HG03045 (cell line): Measurements from ENCODE around the gene PARVA.

Experiments used
- ATAC-seq: cut with Tn5 transposase; IDR thresholded peaks from one replicate; pipeline ENCODE4 v1.9.1; 2021; ENCODE audit warnings: mild to moderate bottlenecking, moderate library complexity; ENCODE audit not compliant: unreplicated experiment

The PARVA gene

DNA sequence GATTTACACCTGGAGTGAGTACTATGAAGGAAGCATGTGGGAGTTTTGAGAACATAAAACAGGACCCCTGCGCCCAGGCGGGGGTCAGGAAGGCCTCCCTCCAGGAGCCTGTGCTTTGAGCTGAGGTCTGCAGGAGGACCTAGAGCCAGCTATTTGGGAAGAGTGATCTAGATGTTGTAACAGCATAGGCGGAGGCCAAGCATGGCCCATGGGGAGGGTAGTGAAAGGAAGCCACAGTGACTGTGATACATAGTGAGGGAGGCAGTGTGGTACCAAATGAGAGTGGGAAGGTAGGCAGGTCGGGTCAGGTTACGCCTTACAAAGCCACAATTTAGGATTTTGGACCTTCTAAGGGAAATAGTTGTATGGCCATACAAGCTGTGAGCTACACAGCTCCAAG is 147.5 kb downstream of the PARVA start:
- no peak for ATAC-seq

DNA sequence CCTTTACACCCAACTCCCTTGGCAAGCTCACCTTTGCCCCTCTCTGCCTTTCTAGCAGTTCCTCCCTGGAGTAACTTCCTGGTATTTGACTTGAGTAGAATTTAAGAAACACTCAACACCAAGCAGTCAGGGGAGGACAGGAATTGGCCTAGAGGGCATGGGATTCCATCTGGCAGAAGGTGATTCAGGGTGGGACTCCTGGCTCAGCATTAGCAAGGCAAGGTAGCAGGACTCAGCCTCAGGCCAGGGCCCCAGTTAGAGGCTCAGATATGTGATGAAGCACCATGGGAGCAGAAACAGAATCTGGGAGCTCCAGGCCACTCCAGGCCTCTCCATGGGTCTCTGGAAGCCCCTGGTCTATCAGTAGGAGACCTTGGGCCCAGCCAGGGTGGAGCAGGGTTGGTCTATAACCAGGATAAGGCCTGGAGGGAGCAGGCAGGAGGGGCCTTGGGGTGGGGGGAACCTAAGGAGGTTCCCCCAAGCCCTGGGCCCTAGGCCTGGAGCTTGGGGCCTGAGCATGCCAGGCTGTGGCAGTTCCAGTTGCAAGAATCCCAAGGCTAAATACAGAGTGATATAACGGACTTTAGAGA is 148.2 kb downstream of the PARVA start:
- ATAC-seq, result no peak

DNA sequence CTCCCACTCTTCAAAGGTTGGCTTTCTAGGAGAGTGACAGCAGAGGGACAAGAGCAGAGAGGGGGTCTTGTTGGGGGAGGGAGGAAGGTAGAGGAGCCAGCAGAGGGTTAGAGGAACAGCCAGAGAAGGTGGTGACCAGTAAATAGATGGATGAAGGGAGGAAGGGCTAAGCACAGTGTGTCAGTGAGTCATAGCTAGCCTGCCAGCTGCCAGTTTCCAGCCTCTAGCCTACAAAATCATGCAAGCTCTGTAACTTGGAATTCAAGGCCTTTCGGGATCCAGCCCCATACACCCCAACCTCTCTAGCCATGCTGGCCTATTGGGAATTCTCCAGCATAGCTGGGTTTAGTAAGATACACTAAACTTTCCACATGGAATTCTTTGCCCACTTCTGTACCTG is 149.4 kb downstream of the PARVA start:
- ATAC-seq, result no peak

DNA sequence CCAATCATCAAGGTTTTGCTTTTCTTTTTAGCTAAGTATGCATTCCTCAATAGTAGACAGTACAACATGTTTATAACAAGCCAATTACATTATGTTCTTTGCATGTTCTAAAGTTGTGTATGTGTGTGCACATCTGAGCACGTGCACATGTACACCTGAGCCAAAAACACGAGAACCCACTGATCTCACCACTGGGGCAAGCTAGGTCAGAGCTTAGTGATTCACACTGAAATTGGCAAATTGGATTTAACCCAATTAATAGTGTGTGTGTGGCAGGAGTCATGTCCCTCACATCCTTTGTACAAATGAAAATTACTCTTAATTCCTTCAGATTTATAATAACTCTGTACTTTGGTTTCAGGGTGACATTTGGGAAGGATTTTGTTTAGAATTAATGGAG is 151.1 kb downstream of the PARVA start:
- ATAC-seq, result no peak

DNA sequence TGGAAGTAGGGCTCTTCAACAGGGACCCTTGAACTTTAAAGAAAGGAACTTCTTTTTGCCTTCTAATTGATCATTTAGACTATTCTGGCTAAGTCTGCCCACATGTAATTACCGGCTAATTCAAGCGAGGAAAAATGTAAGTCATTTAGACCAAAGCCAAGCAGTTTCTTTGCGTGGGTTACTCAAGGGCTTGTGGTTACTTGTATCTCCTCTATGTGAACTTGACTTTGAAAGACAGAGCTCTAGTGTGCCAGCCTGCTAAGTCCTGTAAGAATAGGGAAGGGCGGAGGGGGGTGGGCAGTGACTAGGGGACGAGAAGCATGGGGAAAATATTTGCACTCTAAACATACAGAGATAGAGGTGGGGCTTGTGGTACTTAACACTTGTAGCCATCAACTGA is 151.7 kb downstream of the PARVA start:
- no peak for ATAC-seq

DNA sequence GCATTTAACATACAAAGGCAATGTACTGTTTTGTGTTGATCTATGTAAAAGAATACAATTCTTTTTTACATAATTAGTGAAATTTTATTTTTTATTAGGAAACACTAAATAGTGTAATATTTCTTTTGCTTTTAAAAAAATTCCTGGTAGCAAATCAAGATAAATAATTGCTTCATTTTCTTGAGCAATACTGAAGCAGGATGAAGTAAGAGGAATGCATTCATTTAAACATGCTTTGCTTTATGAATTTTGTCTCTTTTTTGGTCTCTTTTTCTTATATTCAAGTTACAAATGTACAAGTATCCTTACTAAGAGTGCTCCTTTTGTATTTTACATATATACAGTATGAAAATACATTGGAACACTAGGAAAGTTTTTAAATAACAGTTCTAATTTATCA is 152.4 kb downstream of the PARVA start:
- ATAC-seq, result no peak

DNA sequence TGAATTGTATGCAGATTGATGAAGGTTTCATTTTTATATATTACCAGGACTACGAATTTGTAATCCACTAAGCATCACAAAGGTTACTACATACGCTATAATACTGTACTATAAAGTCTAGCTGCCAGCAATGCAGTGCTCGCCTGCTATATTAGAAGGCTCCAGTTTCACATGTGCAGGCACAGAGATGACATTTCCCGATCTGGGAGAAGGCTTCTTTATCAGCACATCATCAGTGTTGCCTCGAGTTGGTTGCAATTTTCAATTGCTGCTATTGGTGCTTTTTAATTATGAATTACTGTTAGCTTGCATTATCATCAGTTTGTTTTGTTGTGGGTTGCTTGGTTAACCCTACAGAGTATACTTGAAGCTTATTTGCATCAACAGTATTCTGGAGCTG is 153.6 kb downstream of the PARVA start:
- no peak for ATAC-seq

DNA sequence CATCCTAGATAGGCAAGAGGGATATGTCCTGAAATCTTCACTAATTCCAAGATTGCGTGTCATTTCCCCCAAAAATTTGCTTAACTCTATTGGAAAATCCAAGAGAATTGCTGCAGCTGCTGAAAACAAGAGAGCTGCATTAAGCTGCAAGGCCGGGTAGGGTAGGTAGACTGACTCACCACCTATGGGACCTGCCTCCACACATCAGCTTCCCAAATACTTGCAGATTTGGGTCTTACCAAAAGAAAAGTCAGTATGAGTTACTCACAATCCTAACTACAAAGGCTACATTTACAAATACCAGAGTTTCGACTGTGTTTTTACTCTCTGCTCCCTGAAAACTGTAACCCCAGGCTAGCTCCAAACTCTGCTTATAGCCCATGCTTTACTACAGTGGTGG is 154.3 kb downstream of the PARVA start:
- no peak for ATAC-seq

DNA sequence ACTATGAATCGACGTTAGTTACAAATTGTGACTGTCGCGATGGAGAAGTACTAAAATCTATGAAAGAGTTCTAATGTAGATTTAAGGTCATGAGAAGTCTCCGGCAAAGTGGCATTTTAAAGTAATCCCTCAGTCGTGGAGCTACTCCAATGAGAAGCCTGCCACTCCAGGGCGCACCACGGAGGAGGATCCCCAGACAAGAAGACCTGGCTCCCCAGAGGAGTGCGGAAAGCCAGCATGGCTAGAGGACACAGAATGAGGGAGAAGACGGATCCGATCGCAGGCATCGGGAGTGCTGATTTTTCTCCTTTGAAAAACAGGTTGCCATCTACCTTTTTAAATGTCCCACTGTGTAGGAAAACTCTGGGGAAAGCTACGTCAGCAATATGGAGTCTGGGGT is 155.2 kb downstream of the PARVA start:
- no peak for ATAC-seq

DNA sequence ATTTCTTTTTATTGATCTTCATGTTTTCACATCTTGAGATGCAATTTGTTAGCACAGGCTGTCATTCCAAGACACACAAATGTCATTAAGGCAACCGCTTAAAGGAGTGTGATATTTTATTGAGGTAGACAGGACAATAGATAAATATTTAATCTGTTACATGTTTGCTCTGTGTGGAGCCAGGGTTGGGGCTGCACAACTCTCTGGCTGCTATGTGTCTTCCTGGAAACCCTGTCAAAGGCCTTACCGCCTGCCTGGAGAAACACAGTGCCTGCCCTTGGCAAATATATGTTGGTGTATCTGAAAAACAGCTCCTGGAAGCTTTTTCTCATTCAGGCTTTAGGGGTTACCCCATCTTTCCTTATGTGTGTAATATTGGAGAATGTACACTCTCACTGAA is 157.2 kb downstream of the PARVA start:
- no peak for ATAC-seq

DNA sequence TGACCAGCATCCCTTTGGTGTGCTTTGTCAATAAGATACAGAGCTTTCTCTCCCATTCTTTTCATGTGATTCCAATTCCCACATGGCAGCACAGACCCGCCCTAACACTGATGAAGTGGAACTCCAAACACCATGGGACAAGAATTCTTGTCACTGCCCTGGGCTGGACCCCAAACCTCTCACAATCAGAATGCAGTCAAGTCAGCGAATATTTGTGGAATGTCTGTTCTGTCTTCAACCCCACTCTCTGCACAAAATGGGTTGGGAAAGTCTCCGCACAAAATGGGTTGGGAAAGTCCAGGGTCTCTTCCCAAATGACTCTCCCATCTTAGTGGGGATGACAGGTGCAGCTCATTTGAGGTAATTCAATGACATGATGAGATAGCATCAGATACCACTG is 157.9 kb downstream of the PARVA start:
- no peak for ATAC-seq

DNA sequence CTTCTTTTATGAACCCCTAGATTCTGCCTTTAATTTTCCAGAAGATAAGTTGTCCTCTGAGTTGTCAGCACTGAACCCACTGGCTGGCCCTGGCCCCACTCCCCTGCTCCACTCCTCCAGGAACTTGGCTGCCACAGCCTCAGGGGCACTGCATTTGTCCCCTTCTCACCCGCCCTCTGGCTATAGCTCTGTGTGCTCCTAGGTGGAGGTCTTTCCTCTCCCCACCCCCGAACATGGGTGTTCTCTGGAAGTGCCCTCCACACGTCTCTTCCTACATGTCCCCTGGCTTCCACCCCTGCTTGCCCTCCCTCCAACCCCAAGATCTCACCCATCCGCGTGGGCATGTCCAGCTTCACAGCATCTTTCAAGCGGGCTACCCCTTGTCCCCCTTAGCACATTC is 159.2 kb downstream of the PARVA start:
- ATAC-seq, result no peak

DNA sequence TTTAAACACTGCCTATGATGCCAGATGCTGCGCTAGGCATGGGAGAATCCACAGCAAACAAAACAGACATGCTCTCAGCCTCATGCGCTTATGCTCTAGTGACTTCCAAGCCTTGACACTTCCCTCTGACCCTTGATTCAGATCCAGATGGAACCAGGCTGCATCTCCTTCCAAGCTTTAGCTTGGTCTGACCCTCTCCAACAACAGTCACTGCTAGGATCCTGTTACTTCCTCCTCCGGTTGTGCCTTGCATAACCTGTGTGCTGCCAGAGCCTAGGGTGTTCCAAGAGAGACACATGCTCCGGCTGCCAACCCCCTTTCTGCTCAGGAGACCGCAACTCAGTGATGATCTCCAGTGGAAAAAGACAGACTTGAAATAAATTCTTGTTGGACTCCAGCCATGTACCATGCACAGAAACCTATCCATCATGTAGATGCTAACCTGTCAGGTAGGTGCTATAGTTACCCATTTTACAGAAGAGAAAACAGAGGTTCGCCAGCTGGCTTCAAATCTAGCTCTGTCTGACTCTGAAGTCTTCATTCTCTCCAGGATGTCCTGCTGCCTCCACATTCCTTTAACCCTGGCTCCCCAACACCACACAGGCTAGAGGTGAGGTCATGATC is 160.5 kb downstream of the PARVA start:
- no peak for ATAC-seq

DNA sequence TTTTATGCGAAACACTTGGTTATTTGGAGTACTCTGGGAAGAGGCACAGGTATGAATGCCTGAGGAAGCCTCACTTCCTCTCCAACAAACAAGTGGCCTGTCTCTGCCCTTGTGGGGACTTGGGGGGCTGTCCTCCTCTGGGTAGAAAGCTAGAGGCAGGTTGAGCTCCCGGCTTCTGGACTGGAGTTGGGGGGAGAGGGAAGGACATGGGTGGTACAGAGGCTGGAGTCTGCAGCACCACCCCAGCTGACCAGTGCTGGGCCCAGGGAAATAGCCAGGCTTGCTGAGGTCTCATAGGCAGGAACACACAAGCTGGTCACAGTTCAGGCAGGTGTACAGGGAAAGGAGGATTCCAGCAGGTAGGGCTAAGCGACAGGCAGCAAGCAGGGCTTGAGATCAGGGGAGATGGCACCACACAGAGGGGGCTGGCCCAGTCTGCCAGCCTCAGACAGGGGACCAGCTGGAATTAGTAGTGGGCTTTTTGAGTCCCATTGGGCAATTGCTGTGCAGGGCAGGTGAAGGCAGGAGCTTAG is 161.6 kb downstream of the PARVA start:
- no peak for ATAC-seq

DNA sequence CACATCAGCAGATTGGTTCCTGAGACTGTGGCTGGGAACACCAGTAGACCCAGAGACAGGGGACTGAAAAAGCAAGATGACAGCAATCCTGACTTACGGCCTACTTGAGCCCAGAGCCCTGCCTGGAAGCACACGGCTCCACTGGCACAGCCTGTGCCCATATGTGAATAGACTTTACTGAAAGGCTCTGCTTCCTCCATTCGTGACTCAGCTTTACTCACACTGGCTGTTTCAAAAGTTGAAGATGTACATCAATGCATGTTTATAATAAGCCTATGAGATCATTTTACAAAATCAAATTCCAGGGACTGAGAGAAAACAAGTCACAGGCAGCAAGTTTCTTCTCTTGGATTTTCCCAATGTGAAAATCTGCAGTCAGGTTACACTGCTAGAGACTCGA is 162.2 kb downstream of the PARVA start:
- no peak for ATAC-seq

DNA sequence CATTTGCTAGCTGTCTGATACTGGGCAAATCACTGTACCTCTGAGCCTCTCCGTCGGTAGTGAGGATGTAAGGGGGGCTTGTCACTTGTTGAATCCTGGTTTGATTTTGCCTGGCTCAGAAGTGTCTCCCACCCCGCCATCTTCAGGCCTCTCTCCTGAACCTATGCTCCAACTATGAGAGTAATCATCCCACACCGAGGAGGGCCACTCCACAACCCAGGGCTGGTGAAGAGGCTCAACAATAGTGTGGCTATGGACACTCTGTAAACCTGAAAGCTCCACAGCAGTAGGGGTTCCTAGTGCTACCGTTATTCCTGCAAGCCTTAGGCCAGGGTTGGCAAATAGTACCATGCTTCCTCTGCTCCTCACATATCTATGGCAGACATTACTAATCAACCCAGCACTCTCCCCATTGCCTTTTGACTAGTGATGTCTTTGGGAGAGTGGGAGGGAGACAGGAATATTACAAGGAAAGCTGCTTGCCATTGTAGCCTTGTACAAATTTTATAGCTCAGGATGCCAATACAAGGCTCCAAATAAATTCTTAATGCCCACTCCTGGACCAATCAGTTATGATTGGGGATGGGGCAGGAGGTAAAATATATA is 162.8 kb downstream of the PARVA start:
- no peak for ATAC-seq

DNA sequence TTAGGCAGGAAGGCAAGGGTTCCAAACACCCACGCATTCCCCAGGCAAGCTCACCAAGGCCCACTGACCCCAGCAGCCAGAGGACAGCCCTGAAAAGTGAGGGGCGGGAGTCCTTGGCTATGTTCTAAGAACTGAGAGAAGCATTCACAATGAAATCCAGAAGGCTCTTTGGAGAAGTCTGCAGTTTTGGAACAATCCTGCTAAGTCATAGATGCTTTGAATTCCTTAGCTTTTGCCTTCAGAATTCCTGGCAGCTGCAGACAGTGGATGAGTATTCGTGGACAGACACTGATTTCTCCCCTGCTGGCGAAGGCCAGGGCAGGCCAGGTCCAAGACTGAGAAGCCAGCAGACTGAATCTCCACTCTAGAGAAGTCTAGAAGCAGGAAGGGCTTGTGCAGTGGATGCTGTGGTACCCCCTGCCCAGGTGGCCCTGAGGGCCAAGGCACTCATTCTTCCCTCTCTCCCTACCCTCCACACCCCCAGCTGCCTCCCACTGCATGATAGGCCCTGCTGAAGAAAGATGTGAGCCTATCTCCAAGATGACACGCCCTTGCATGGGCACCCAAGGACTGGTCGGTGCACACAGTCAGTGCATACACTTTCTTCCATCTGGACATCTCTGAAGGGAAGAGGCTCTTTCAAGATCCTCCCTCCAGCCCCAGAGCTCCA is 163.7 kb downstream of the PARVA start:
- no peak for ATAC-seq

DNA sequence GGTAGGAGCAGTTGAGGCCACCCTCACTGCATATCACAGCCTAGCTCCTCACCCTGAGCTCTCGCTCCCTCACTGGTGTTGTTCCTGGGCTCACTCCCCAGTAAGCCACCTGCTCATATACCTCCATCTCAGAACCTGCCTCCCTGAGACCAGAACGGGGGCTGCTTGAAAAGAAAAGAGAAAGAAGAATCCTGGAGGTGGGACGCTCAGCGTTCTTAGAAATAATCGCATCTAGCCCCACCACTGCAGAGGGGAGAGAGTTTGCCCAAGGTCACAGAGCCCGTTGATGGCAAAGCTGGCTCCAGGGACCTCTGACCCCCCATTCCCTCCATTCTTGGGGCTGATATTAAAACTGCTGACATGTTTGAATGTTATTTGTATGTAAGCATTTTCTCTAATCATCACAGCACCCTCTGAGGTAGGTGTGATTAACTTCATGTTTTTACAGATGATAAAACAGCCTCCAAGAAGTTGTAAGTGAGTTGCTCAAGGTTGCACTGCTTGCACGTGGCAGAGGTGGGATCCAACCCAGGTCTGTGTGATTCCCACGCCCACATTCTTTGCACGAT is 164.3 kb downstream of the PARVA start:
- no peak for ATAC-seq

DNA sequence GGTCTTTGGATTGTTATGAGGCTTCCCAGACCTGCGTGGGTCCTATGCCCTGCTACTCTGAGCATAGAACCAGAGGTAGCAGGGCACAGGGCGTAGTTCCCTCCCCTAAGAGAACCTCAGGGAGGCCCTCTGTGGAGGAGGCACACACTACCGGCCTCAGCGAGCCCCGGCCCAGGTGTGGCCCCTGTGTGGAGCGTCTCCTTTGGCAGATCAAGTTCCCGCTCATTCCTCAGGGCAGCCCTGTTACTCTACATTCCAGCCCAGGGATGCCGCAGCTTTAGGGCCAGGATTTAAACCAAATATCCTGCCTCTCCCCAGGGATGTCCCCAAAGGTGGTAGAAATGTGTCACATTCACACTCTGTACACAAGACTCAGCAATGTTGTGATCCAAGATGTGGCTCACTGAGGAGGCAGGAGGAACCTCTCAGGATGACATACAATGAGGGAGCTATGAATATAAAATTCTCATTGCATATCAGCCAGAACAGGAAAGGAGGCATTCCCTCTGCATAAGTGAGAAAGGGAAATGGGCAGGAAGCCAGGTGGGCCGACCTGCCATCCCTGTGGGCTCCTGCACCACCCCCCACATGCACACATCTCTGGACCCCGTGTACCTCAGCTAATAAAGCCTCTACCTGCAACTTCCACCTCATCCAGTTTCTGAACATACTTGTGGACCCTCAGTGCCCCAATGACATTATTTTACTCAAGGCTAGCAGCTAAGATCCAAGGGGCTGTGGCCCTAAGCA is 165.0 kb downstream of the PARVA start:
- no peak for ATAC-seq

DNA sequence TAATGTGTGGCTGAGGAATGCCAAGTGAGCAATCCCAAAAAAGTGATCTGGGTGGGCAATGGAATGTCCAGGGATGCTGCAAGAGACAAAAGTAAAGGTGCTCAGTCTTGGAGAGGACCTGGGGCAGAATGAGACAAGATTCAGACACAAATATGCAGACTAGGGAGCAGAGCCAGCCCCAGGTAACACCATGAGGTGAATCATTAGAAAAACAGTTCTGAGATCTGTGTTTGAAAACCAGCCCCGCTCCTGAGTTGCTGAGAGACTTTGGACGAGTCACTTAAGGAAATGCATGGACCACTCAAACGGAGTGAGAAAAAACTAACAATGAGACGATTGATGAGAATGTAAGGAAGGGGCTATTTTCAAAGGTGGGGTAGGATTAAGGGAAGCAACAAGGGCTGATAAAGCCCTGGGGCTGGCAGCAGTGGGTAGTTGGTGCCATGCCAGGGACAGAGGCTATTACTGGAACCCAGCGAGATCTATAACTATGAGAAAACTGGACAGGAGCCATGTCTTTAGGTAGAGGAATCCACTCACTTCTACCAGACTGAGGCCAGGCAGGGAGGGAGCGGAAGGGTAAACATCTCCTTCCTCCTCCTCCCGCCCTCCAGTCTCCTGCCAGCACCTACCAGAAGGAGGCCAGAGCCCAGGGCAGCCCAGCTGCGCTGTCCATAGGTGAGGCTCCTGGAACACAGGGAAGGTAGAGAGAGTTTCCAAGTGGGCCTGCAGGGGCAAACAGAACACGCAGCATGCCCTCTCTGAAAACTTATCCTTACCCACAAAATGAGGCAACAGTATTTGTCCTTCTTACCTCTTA is 166.4 kb downstream of the PARVA start:
- ATAC-seq, result no peak
